Hepatocyte (in vitro differentiated cells): Measurements from ENCODE around the gene DLG2.

Source experiments
- CTCF ChIP-seq: fragments of 200-600 bp; sonication (generic); IDR thresholded peaks from 2 replicates; pipeline ENCODE4 v1.5.1; 2016; ENCODE audit warnings: antibody characterized with exemption, mild to moderate bottlenecking; ENCODE audit not compliant: poor library complexity
- EZH2 ChIP-seq: fragments of 200-600 bp; sonication (generic); IDR thresholded peaks from 2 replicates; pipeline ENCODE4 v1.6.1; 2016; ENCODE audit warnings: antibody characterized with exemption, mild to moderate bottlenecking, borderline replicate concordance
- EZH2phosphoT487 ChIP-seq: fragments of 200-600 bp; sonication (generic); IDR thresholded peaks from one replicate; pipeline ENCODE4 v1.6.1; 2018; ENCODE audit warnings: antibody characterized with exemption, mild to moderate bottlenecking, low read depth, moderate library complexity; ENCODE audit not compliant: unreplicated experiment, severe bottlenecking

- TF ChIP-seq CTCF (no peak), EZH2 (no peak), EZH2phosphoT487 (no peak)
Observed at GRCh38 chr11:85423316-85423715, 203.8 kb downstream of the DLG2 start.
